MM.1S (cell line): ENCODE measurements around the gene ADSS2.
"Not testable (repeated sequence)": the region's sequence is repeated elsewhere in the genome, so short reads cannot be mapped to it uniquely, and the experiment has no call there.

ENCODE experiments used
- DNase-seq: peaks from one replicate; pipeline ENCODE4 v3.0.0-alpha.2; 2015
- H2AFZ ChIP-seq: fragments of 300-600 bp; sonication (generic); 2 replicates; pipeline ENCODE4 v1.6.0; 2016; ENCODE audit warnings: antibody characterized with exemption, low read length
- H3F3A ChIP-seq: fragments of 300-600 bp; sonication (generic); 2 replicates; pipeline ENCODE4 v1.6.1; 2016; ENCODE audit warnings: mild to moderate bottlenecking, antibody characterized with exemption, low read length, moderate library complexity, mixed read lengths; ENCODE audit not compliant: insufficient read depth
- H3K27ac ChIP-seq: fragments of 300-600 bp; sonication (generic); 2 replicates; pipeline ENCODE4 v1.5.1; 2016; ENCODE audit warnings: mild to moderate bottlenecking, low read length
- H3K27me3 ChIP-seq: fragments of 300-600 bp; sonication (generic); replicated peaks from 2 replicates; pipeline ENCODE4 v1.6.0; 2016; ENCODE audit warnings: low read length; ENCODE audit not compliant: insufficient read depth
- H3K36me3 ChIP-seq: fragments of 300-600 bp; sonication (generic); replicated peaks from 2 replicates; pipeline ENCODE4 v1.6.1; 2016; ENCODE audit warnings: mild to moderate bottlenecking, low read length, mixed read lengths; ENCODE audit not compliant: insufficient read depth
- H3K4me1 ChIP-seq: fragments of 300-600 bp; sonication (generic); 2 replicates; pipeline ENCODE4 v1.6.1; 2016; ENCODE audit warnings: low read length, mixed read lengths
- H3K4me2 ChIP-seq: fragments of 300-600 bp; sonication (generic); 2 replicates; pipeline ENCODE4 v1.6.0; 2016; ENCODE audit warnings: low read depth, low read length
- H3K4me3 ChIP-seq: fragments of 300-600 bp; sonication (generic); 2 replicates; pipeline ENCODE4 v1.5.1; 2016; ENCODE audit warnings: low read length, mixed read lengths
- H3K79me2 ChIP-seq: fragments of 300-600 bp; sonication (generic); 2 replicates; pipeline ENCODE4 v1.6.1; 2016; ENCODE audit warnings: mixed run types, low read length, mixed read lengths
- H3K9ac ChIP-seq: fragments of 300-600 bp; sonication (generic); 2 replicates; pipeline ENCODE4 v1.6.1; 2016; ENCODE audit warnings: low read length, mixed read lengths
- H3K9me2 ChIP-seq: fragments of 300-600 bp; sonication (generic); replicated peaks from 2 replicates; pipeline ENCODE4 v1.6.1; 2016; ENCODE audit warnings: mild to moderate bottlenecking, low read length, mixed read lengths; ENCODE audit not compliant: insufficient read depth
- H3K9me3 ChIP-seq: fragments of 300-600 bp; sonication (generic); replicated peaks from 2 replicates; pipeline ENCODE4 v1.6.1; 2016; ENCODE audit warnings: mild to moderate bottlenecking, low read length, mixed read lengths; ENCODE audit not compliant: insufficient read depth
- H4K20me1 ChIP-seq: fragments of 300-600 bp; sonication (generic); 2 replicates; pipeline ENCODE4 v1.6.1; 2016; ENCODE audit warnings: mild to moderate bottlenecking, low read length, moderate library complexity, mixed read lengths; ENCODE audit not compliant: insufficient read depth
- CTCF ChIP-seq: fragments of 300-600 bp; sonication (generic); IDR thresholded peaks from 2 replicates; pipeline ENCODE4 v1.5.1; 2016; ENCODE audit warnings: antibody characterized with exemption, low read length, mixed read lengths
- EZH2 ChIP-seq: fragments of 300-600 bp; sonication (generic); optimal IDR thresholded peaks from 2 replicates; pipeline ENCODE3; 2017; ENCODE audit warnings: low read depth, mild to moderate bottlenecking, antibody characterized with exemption, low read length, mixed read lengths
- EZH2phosphoT487 ChIP-seq: fragments of 300-600 bp; sonication (generic); IDR thresholded peaks from 2 replicates; pipeline ENCODE4 v1.6.1; 2018; ENCODE audit warnings: antibody characterized with exemption, low read length

ADSS2 gene

GRCh38 chr1:244367399-244368114 lies 84.2 kb downstream of the ADSS2 start:
- no peak overlapping the region for H3K9ac ChIP-seq
- H3K4me2 ChIP-seq = no peak overlapping the region
- H3K36me3 ChIP-seq = no peaks in the 10 kb centered on the region

GRCh38 chr1:244365809-244366208 lies 85.9 kb downstream of the ADSS2 start:
- Histone ChIP-seq H3K36me3 (no peaks in the 10 kb centered on the region), H3K9me2 (no peaks in the 10 kb centered on the region), H3K79me2 (no peaks in the 10 kb centered on the region), H3K27ac (no peak overlapping the region), H2AFZ (no peak overlapping the region), H3K4me3 (no peak overlapping the region), H3K4me1 (no peaks in the 10 kb centered on the region), H3K9ac (no peak overlapping the region), H3K4me2 (no peak overlapping the region), H3K9me3 (no peaks in the 10 kb centered on the region), H3K27me3 (no peaks in the 10 kb centered on the region), H3F3A (no peaks in the 10 kb centered on the region), H4K20me1 (no peaks in the 10 kb centered on the region)
- no peak for TF ChIP-seq EZH2phosphoT487
- no peak for TF ChIP-seq CTCF
- no peak for TF ChIP-seq EZH2
- DNase-seq = no peak

More at GRCh38 chr1:244367399-244368114, 84.2 kb downstream of the ADSS2 start:
- Histone ChIP-seq H3K4me3 (no peak overlapping the region), H3K9me3 (no peaks in the 10 kb centered on the region), H3K27ac (no peak overlapping the region), H3F3A (no peaks in the 10 kb centered on the region), H3K9me2 (no peaks in the 10 kb centered on the region), H3K79me2 (no peaks in the 10 kb centered on the region), H4K20me1 (no peaks in the 10 kb centered on the region), H3K4me1 (no peaks in the 10 kb centered on the region), H2AFZ (no peak overlapping the region), H3K27me3 (no peaks in the 10 kb centered on the region)
- no peak for DNase-seq
- TF ChIP-seq EZH2phosphoT487 = no peak
- TF ChIP-seq EZH2 = no peak
- TF ChIP-seq CTCF = no peak

- DNase-seq, H3K27me3 ChIP-seq, H3K9me3 ChIP-seq, H3K79me2 ChIP-seq, H3F3A ChIP-seq, H3K27ac ChIP-seq, H3K36me3 ChIP-seq, H3K4me2 ChIP-seq, H3K9me2 ChIP-seq, H2AFZ ChIP-seq, H3K4me3 ChIP-seq, H4K20me1 ChIP-seq, H3K4me1 ChIP-seq, H3K9ac ChIP-seq: not testable (repeated sequence)
Observed at GRCh38 chr1:244365262-244365661, 86.4 kb downstream of the ADSS2 start.

- H3K4me3 ChIP-seq = no peak overlapping the region
- H4K20me1 ChIP-seq = no peaks in the 10 kb centered on the region
- TF ChIP-seq EZH2 (no peak), CTCF (no peak), EZH2phosphoT487 (no peak)
- H2AFZ ChIP-seq = no peak overlapping the region
- H3K36me3 ChIP-seq = no peaks in the 10 kb centered on the region
- no peaks in the 10 kb centered on the region for H3K9me2 ChIP-seq
- no peak overlapping the region for H3K4me2 ChIP-seq
- DNase-seq = no peak
- H3K9ac ChIP-seq = no peak overlapping the region
- no peaks in the 10 kb centered on the region for H3K27me3 ChIP-seq
- H3F3A ChIP-seq = no peaks in the 10 kb centered on the region
- no peak overlapping the region for H3K27ac ChIP-seq
- H3K9me3 ChIP-seq = no peaks in the 10 kb centered on the region
- no peaks in the 10 kb centered on the region for H3K79me2 ChIP-seq
- no peaks in the 10 kb centered on the region for H3K4me1 ChIP-seq
Observed at GRCh38 chr1:244362476-244362875, 89.2 kb downstream of the ADSS2 start.
